ENCODE results near the gene ACAP1.
A peak's percentile ranks its signal among the peaks of the same experiment; 100 is the strongest.

ACAP1 gene

GRCh38 chr17:7340179-7340578 lies 3.9 kb downstream of the ACAP1 start:
- H3K4me3 ChIP-seq (ENCODE audit: low read depth, low read length) = no peak overlapping the region
- peak; percentile 23 for DNase-seq (ENCODE audit: low read depth)
- no peak for TF ChIP-seq CTCF (IDR thresholded peaks at IDR 0.05; ENCODE audit: low read depth, low read length)
- TF ChIP-seq MAX (IDR thresholded peaks at IDR 0.05; ENCODE audit: low read depth, low read length) = no peak
- TF ChIP-seq MYC (IDR thresholded peaks at IDR 0.05; ENCODE audit: low read depth, low read length) = no peak

GRCh38 chr17:7341842-7342241 lies 5.5 kb downstream of the ACAP1 start:
- no peak for TF ChIP-seq POLR2A (IDR thresholded peaks at IDR 0.05; ENCODE audit: extremely low read depth, insufficient read length)
- no peak for TF ChIP-seq CTCF (IDR thresholded peaks at IDR 0.05; ENCODE audit: low read depth, low read length)
- TF ChIP-seq MAX (IDR thresholded peaks at IDR 0.05; ENCODE audit: low read depth, low read length) = no peak
- no peak for TF ChIP-seq MYC (IDR thresholded peaks at IDR 0.05; ENCODE audit: low read depth, low read length)
- H3K4me3 ChIP-seq (ENCODE audit: low read depth, low read length) = no peak overlapping the region
- DNase-seq (ENCODE audit: low read depth) = no peak

DNA sequence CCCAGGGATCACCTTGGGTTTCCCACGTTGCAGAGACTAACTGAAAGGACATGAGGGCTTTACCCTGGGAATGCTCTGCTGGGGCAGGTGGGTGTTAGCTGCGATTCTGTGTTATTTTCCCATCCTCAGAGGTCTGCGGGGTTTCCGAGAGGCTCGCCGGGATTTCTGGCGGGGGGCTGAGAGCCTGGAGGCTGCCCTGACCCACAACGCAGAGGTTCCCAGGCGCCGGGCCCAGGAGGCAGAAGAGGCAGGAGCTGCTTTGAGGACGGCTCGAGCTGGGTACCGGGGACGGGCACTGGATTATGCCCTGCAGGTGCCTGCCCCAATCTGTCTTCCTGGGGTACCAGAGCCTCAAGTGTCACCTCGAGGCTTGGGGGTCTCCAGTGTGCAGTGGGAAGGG lies 6.9 kb downstream of the ACAP1 start:
- no peak for DNase-seq (ENCODE audit: low read depth)
- H3K4me3 ChIP-seq (ENCODE audit: low read depth, low read length) = no peak overlapping the region
- TF ChIP-seq CTCF (IDR thresholded peaks at IDR 0.05; ENCODE audit: low read depth, low read length) = no peak
- TF ChIP-seq MAX (IDR thresholded peaks at IDR 0.05; ENCODE audit: low read depth, low read length) = no peak
- TF ChIP-seq POLR2A (IDR thresholded peaks at IDR 0.05; ENCODE audit: extremely low read depth, insufficient read length) = no peak
- TF ChIP-seq MYC (IDR thresholded peaks at IDR 0.05; ENCODE audit: low read depth, low read length) = no peak

- TF ChIP-seq MAX (IDR thresholded peaks at IDR 0.05; ENCODE audit: low read depth, low read length) = no peak
- no peak for TF ChIP-seq CTCF (IDR thresholded peaks at IDR 0.05; ENCODE audit: low read depth, low read length)
- TF ChIP-seq MYC (IDR thresholded peaks at IDR 0.05; ENCODE audit: low read depth, low read length) = no peak
- TF ChIP-seq POLR2A (IDR thresholded peaks at IDR 0.05; ENCODE audit: extremely low read depth, insufficient read length) = no peak
- no peak overlapping the region for H3K4me3 ChIP-seq (ENCODE audit: low read depth, low read length)
- DNase-seq (ENCODE audit: low read depth) = no peak
Observed at GRCh38 chr17:7346761-7347614, 10.7 kb downstream of the ACAP1 start.

DNA sequence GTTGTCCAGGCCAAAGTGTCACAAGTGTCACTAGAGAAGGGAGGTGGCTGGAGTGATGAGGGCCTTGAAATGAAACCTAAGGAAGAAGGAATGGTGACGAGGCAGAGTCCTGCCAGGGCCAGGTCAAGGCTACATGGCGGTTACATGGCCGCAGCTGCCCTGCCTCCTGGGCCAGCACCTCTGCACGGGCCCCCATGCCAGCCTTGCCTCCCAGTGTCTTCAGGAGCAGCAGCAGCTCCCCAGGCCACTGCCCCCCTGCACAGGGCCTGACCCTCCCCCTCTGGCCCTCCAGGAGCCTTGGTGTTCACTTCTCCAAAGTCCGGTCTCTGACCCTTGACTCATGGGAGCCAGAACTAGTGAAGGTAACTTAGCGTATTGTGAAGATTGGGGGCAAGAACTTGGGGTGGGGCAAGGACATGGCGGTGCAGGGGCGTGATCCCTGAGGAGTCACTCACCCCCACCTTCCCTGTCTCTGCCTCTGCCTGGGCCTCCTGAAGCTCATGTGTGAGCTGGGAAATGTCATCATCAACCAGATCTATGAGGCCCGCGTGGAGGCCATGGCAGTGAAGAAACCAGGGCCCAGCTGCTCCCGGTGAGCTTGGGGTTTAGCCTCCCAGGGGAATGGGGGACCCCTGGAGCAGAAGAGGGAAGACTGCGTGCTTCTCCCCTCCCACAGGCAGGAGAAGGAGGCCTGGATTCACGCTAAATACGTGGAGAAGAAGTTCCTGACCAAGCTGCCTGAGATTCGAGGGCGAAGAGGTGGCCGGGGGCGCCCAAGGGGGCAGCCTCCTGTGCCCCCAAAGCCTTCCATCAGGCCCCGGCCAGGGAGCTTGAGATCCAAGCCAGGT lies 11.5 kb downstream of the ACAP1 start:
- no peak overlapping the region for H3K4me3 ChIP-seq (ENCODE audit: low read depth, low read length)
- TF ChIP-seq CTCF (IDR thresholded peaks at IDR 0.05; ENCODE audit: low read depth, low read length) (no peak), MAX (IDR thresholded peaks at IDR 0.05; ENCODE audit: low read depth, low read length) (no peak), MYC (IDR thresholded peaks at IDR 0.05; ENCODE audit: low read depth, low read length) (no peak), POLR2A (IDR thresholded peaks at IDR 0.05; ENCODE audit: extremely low read depth, insufficient read length) (no peak)
- no peak for DNase-seq (ENCODE audit: low read depth)
